ENCODE results near the gene NPAS4. TPM values are rescaled to one million over a fixed set of nuclear protein-coding genes. Genes with fewer than 3 reads are reported as not detected.
A peak's percentile ranks its signal among the peaks of the same experiment; 100 is the strongest.

Gene NPAS4
- total RNA-seq, 1 donor from 2014 or later: 0.20 TPM

DNA sequence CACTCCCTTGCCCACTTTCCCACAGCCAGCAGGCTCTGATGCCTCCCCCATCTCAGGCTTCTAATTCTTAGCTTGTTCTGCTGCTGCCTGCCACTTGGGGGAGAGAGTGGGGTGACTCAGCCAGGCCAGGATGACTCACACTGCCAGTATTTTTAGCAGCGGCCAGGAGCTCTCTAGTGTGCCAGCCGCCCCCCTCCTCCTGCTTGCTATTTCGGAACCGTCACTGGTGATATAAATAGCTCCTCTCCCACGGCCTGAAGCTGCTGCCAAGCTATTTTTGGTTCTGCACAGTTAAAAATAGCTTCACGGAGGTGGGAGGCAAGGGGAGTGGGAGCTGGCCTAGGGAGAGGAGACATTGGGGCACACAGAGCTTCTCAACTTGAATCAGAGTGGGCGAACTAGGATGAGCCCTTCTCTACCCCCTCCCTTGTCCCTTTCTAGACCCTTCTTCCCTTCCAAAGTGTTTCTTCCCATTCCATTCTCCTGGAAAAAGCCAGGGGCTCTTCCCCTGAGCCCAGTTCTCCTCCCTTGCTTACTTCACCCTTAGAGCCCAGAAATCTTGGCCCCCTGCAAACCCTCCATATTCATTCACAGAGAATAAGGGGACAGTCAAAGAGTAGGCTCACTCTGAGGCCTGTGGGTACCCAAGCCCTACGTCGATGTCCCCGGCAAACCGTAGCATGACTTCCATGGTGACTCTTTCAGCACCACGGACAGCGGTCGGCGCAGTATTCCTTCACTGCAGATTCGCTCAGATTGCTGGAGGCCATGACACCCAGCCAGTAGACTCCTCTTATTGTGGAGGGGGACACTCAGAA, 2.5 kb upstream of the NPAS4 start:
- H3K27ac Mint-ChIP-seq (ENCODE audit: unreplicated experiment): peak overlapping the region; percentile 87
- DNase-seq (ENCODE audit: low read depth) (peak; percentile 94), FAIRE-seq (peak; percentile 78)
- H3K9me3 Mint-ChIP-seq (ENCODE audit: unreplicated experiment): peaks cover 11% of the 10 kb centered on the region
- peaks cover 6% of the 10 kb centered on the region for H3K36me3 Mint-ChIP-seq (ENCODE audit: low read depth, unreplicated experiment)
- Histone ChIP-seq H3K9ac (ENCODE audit: low read length) (no peak overlapping the region), H3K4me3 (ENCODE audit: insufficient read depth, low read depth, low read length) (no peak overlapping the region), H4K20me1 (ENCODE audit: insufficient read depth, low read length) (peaks cover 69% of the 10 kb centered on the region), H3K36me3 (ENCODE audit: insufficient read depth, low read length) (no peaks in the 10 kb centered on the region), H2AFZ (ENCODE audit: low read depth, low read length) (no peak overlapping the region), H3K9me3 (ENCODE audit: insufficient read depth, low read depth, low read length) (no peaks in the 10 kb centered on the region), H3K4me1 (ENCODE audit: insufficient read depth, low read length) (peaks cover 12% of the 10 kb centered on the region), H3K27me3 (ENCODE audit: insufficient read depth, low read length) (peaks cover 33% of the 10 kb centered on the region), H3K4me2 (ENCODE audit: low read length) (peak overlapping the region; percentile 63), H3K79me2 (ENCODE audit: insufficient read depth, low read length) (no peaks in the 10 kb centered on the region), H3K27ac (ENCODE audit: low read depth, low read length) (no peak overlapping the region)
- TF ChIP-seq EZH2 (IDR thresholded peaks at IDR 0.05; ENCODE audit: insufficient read depth, low read length): peak; percentile 6
- TF ChIP-seq, protein P1, sequence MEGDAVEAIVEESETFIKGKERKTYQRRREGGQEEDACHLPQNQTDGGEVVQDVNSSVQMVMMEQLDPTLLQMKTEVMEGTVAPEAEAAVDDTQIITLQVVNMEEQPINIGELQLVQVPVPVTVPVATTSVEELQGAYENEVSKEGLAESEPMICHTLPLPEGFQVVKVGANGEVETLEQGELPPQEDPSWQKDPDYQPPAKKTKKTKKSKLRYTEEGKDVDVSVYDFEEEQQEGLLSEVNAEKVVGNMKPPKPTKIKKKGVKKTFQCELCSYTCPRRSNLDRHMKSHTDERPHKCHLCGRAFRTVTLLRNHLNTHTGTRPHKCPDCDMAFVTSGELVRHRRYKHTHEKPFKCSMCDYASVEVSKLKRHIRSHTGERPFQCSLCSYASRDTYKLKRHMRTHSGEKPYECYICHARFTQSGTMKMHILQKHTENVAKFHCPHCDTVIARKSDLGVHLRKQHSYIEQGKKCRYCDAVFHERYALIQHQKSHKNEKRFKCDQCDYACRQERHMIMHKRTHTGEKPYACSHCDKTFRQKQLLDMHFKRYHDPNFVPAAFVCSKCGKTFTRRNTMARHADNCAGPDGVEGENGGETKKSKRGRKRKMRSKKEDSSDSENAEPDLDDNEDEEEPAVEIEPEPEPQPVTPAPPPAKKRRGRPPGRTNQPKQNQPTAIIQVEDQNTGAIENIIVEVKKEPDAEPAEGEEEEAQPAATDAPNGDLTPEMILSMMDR (IDR thresholded peaks at IDR 0.05; ENCODE audit: insufficient read depth, low read depth, low read length): peak; percentile 44
- H3K27me3 Mint-ChIP-seq (ENCODE audit: low read depth, unreplicated experiment): peaks cover 52% of the 10 kb centered on the region
- peak overlapping the region; percentile 52 for H3K4me3 Mint-ChIP-seq (ENCODE audit: unreplicated experiment)
- H3K4me1 Mint-ChIP-seq (ENCODE audit: low read depth, unreplicated experiment): peaks cover 26% of the 10 kb centered on the region

DNA sequence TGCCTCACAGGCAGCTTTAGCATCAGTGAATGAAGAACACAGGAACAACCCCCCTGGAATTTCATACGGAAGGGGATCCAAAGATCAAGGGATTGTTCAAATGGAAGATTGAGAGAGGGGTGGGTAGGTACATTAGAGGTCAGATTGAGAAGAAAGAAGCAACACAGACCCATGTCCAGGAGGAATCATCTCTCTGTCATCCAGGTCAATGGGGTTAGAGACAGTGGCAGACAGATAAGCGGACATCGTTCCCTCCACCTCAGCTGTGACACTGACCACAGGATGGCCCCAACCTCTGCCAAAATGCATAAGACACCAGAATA, 1.9 kb upstream of the NPAS4 start:
- H3K27me3 ChIP-seq (ENCODE audit: insufficient read depth, low read length): peaks cover 33% of the 10 kb centered on the region
- no peak overlapping the region for H3K4me2 ChIP-seq (ENCODE audit: low read length)
- FAIRE-seq (peak; percentile 20), DNase-seq (ENCODE audit: low read depth) (no peak)
- no peak overlapping the region for H2AFZ ChIP-seq (ENCODE audit: low read depth, low read length)
- Mint-ChIP-seq H3K27me3 (ENCODE audit: low read depth, unreplicated experiment) (peaks cover 49% of the 10 kb centered on the region), H3K36me3 (ENCODE audit: low read depth, unreplicated experiment) (peaks cover 11% of the 10 kb centered on the region), H3K4me1 (ENCODE audit: low read depth, unreplicated experiment) (peaks cover 24% of the 10 kb centered on the region), H3K9me3 (ENCODE audit: unreplicated experiment) (peaks cover 12% of the 10 kb centered on the region), H3K4me3 (ENCODE audit: unreplicated experiment) (peak overlapping the region; percentile 12), H3K27ac (ENCODE audit: unreplicated experiment) (peak overlapping the region; percentile 87)
- H4K20me1 ChIP-seq (ENCODE audit: insufficient read depth, low read length): peaks cover 65% of the 10 kb centered on the region
- no peak overlapping the region for H3K27ac ChIP-seq (ENCODE audit: low read depth, low read length)
- TF ChIP-seq, protein P1 (IDR thresholded peaks at IDR 0.05; ENCODE audit: insufficient read depth, low read depth, low read length): no peak
- no peak for TF ChIP-seq EZH2 (IDR thresholded peaks at IDR 0.05; ENCODE audit: insufficient read depth, low read length)
- no peaks in the 10 kb centered on the region for H3K79me2 ChIP-seq (ENCODE audit: insufficient read depth, low read length)
- H3K9ac ChIP-seq (ENCODE audit: low read length): no peak overlapping the region
- H3K4me3 ChIP-seq (ENCODE audit: insufficient read depth, low read depth, low read length): no peak overlapping the region
- H3K9me3 ChIP-seq (ENCODE audit: insufficient read depth, low read depth, low read length): no peaks in the 10 kb centered on the region
- H3K4me1 ChIP-seq (ENCODE audit: insufficient read depth, low read length): peaks cover 12% of the 10 kb centered on the region
- no peaks in the 10 kb centered on the region for H3K36me3 ChIP-seq (ENCODE audit: insufficient read depth, low read length)

DNA sequence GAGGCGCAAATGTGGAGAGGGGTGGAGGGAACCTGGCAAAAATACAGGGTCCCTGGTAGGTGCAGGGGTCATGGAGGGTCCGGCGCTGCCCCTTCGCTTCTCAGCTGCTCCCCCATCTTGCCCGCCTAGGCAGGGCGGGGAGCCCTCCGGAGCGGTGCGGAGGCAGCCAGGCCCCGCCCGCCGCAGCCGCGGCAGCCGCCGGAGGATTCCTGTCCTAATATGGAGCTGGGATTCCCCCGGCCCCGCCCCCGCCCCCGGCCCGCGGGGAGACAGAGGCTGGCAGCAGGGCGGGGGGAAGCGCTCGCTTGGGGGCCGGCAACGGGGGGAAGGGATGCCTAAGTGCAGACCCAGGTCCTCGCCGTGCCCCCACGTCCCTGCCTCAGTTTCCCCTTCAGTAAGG, 1.0 kb upstream of the NPAS4 start:
- no peak overlapping the region for H3K27ac Mint-ChIP-seq (ENCODE audit: unreplicated experiment)
- no peak for FAIRE-seq

More for the DNA sequence above, 1.0 kb upstream of the NPAS4 start:
- no peak for TF ChIP-seq EZH2 (IDR thresholded peaks at IDR 0.05; ENCODE audit: insufficient read depth, low read length)
- TF ChIP-seq, protein P1 (IDR thresholded peaks at IDR 0.05; ENCODE audit: insufficient read depth, low read depth, low read length): no peak
- Histone ChIP-seq H3K4me2 (ENCODE audit: low read length) (no peak overlapping the region), H3K9ac (ENCODE audit: low read length) (no peak overlapping the region), H3K27ac (ENCODE audit: low read depth, low read length) (no peak overlapping the region), H3K4me1 (ENCODE audit: insufficient read depth, low read length) (peaks cover 12% of the 10 kb centered on the region), H2AFZ (ENCODE audit: low read depth, low read length) (no peak overlapping the region), H3K36me3 (ENCODE audit: insufficient read depth, low read length) (no peaks in the 10 kb centered on the region), H3K27me3 (ENCODE audit: insufficient read depth, low read length) (peaks cover 26% of the 10 kb centered on the region), H4K20me1 (ENCODE audit: insufficient read depth, low read length) (peaks cover 60% of the 10 kb centered on the region), H3K4me3 (ENCODE audit: insufficient read depth, low read depth, low read length) (no peak overlapping the region), H3K9me3 (ENCODE audit: insufficient read depth, low read depth, low read length) (no peaks in the 10 kb centered on the region), H3K79me2 (ENCODE audit: insufficient read depth, low read length) (no peaks in the 10 kb centered on the region)
- peaks cover 51% of the 10 kb centered on the region for H3K27me3 Mint-ChIP-seq (ENCODE audit: low read depth, unreplicated experiment)
- H3K9me3 Mint-ChIP-seq (ENCODE audit: unreplicated experiment): peaks cover 14% of the 10 kb centered on the region
- H3K4me1 Mint-ChIP-seq (ENCODE audit: low read depth, unreplicated experiment): peaks cover 19% of the 10 kb centered on the region
- DNase-seq (ENCODE audit: low read depth): no peak
- peaks cover 16% of the 10 kb centered on the region for H3K36me3 Mint-ChIP-seq (ENCODE audit: low read depth, unreplicated experiment)
- H3K4me3 Mint-ChIP-seq (ENCODE audit: unreplicated experiment): no peak overlapping the region
